HepG2 (cell line): ENCODE results near the gene F7. TPM values are rescaled to one million over a fixed set of nuclear protein-coding genes. Genes with fewer than 3 reads are reported as not detected.
A peak's percentile ranks its signal among the peaks of the same experiment; 100 is the strongest.

Source experiments
- BCL6 ChIP-seq: IDR thresholded peaks from 2 replicates; pipeline ENCODE4 v1.6.1; 2016; ENCODE audit warnings: missing genetic modification reagents, missing compliant biosample characterization
- BRD4 ChIP-seq: sonication (generic); formaldehyde crosslinking; IDR thresholded peaks from 2 replicates; pipeline ENCODE4 v1.4.0; 2020; ENCODE audit warnings: missing genetic modification reagents
- ELF3 ChIP-seq: IDR thresholded peaks from 2 replicates; pipeline ENCODE4 v1.6.1; 2016; ENCODE audit warnings: missing genetic modification reagents, missing compliant biosample characterization
- FOXM1 ChIP-seq: sonication (generic); formaldehyde crosslinking; IDR thresholded peaks from 2 replicates; pipeline ENCODE4 v1.5.0; 2020; ENCODE audit warnings: missing genetic modification reagents
- KLF11 ChIP-seq: IDR thresholded peaks from 2 replicates; pipeline ENCODE4 v1.6.1; 2016; ENCODE audit warnings: missing compliant biosample characterization
- KLF6 ChIP-seq: IDR thresholded peaks from 2 replicates; pipeline ENCODE4 v1.8.0; 2016; ENCODE audit warnings: missing biosample characterization, missing genetic modification reagents
- MEIS2 ChIP-seq: sonication (generic); formaldehyde crosslinking; IDR thresholded peaks from 2 replicates; pipeline ENCODE4 v1.9.0; 2021; ENCODE audit warnings: mild to moderate bottlenecking, missing genetic modification reagents
- MTF2 ChIP-seq: sonication (generic); formaldehyde crosslinking; IDR thresholded peaks from 2 replicates; pipeline ENCODE4 v1.5.0; 2020; ENCODE audit warnings: missing genetic modification reagents, borderline replicate concordance
- NFE2 ChIP-seq: sonication (generic); formaldehyde crosslinking; IDR thresholded peaks from 2 replicates; pipeline ENCODE4 v1.4.0; 2020; ENCODE audit warnings: missing genetic modification reagents
- NFRKB ChIP-seq: fragments of 450-650 bp; IDR thresholded peaks from 2 replicates; pipeline ENCODE4 v1.6.1; 2017
- PAWR ChIP-seq: sonication (generic); formaldehyde crosslinking; IDR thresholded peaks from 2 replicates; pipeline ENCODE4 v1.4.0; 2020; ENCODE audit warnings: missing genetic modification reagents, mild to moderate bottlenecking, borderline replicate concordance
- POLR2AphosphoS2 ChIP-seq: IDR thresholded peaks from 2 replicates; pipeline ENCODE4 v1.6.1; 2011; ENCODE audit warnings: low read depth, low read length, improper control_type of control experiment
- SMC3 ChIP-seq: IDR thresholded peaks from 2 replicates; pipeline ENCODE4 v1.6.1; 2011; ENCODE audit warnings: low read length, improper control_type of control experiment
- SRF ChIP-seq: IDR thresholded peaks from 2 replicates; pipeline ENCODE4 v1.6.1; 2011; ENCODE audit warnings: mild to moderate bottlenecking, low read depth, low read length, moderate library complexity
- STAT5B ChIP-seq: sonication (generic); formaldehyde crosslinking; IDR thresholded peaks from 2 replicates; pipeline ENCODE4 v1.4.0; 2020; ENCODE audit warnings: missing genetic modification reagents
- TSC22D2 ChIP-seq: sonication (generic); formaldehyde crosslinking; IDR thresholded peaks from 2 replicates; pipeline ENCODE4 v1.5.1; 2020; ENCODE audit warnings: missing genetic modification reagents, mild to moderate bottlenecking, borderline replicate concordance
- ZBTB38 ChIP-seq: sonication (generic); formaldehyde crosslinking; IDR thresholded peaks from 2 replicates; pipeline ENCODE4 v1.5.1; 2020; ENCODE audit warnings: mild to moderate bottlenecking, missing genetic modification reagents
- ZKSCAN5 ChIP-seq: sonication (generic); formaldehyde crosslinking; IDR thresholded peaks from 2 replicates; pipeline ENCODE4 v1.5.1; 2020; ENCODE audit warnings: mild to moderate bottlenecking, missing genetic modification reagents
- ZNF263 ChIP-seq: sonication (generic); formaldehyde crosslinking; IDR thresholded peaks from 2 replicates; pipeline ENCODE4 v1.4.0; 2020; ENCODE audit warnings: missing genetic modification reagents
- ZNF367 ChIP-seq: sonication (generic); formaldehyde crosslinking; IDR thresholded peaks from 2 replicates; pipeline ENCODE4 v1.4.0; 2020; ENCODE audit warnings: missing genetic modification reagents, borderline replicate concordance
- ZNF572 ChIP-seq: sonication (generic); formaldehyde crosslinking; IDR thresholded peaks from 2 replicates; pipeline ENCODE4 v1.5.1; 2020; ENCODE audit warnings: mild to moderate bottlenecking, missing genetic modification reagents
- ZNF792 ChIP-seq: IDR thresholded peaks from 2 replicates; pipeline ENCODE4 v1.6.1; 2016
- polyA plus RNA-seq, 8 experiments: library from polyadenylated mRNA; depleted of rRNA in 3 of 8; stranded (reverse) in 7 of 8; unstranded in 1 of 8; fragments of >200 nt; fragmentation: Illumina TruSeq in 4 of 8; extraction: Trizol in 4 of 8; gene quantifications; 2 replicates each; pipeline versions ENCODE4 v1.2.1 to v1.2.3, GENCODE V29; 2011 to 2016; ENCODE audit warnings: low read depth in 4 of 8, missing spikeins in 1 of 8, mixed read lengths in 1 of 8; ENCODE audit not compliant: insufficient read depth in 1 of 8
- total RNA-seq, 5 experiments: library from RNA; depleted of rRNA; stranded (reverse); fragments of >200 nt; fragmentation: Illumina TruSeq; extraction: Trizol; gene quantifications; 2 replicates each; pipeline ENCODE4 v1.2.3, GENCODE V29; 2016; ENCODE audit warnings: low read depth in 1 of 5
- TF ChIP-seq, protein P1 (sequence below): IDR thresholded peaks from 2 replicates; pipeline ENCODE4 v1.6.1; 2016; ENCODE audit warnings: missing compliant biosample characterization, missing genetic modification reagents, borderline replicate concordance
- TF ChIP-seq, protein P2 (sequence below): sonication (generic); formaldehyde crosslinking; conservative IDR thresholded peaks from 2 replicates; pipeline ENCODE4 v1.4.0; 2020; ENCODE audit warnings: mild to moderate bottlenecking, missing genetic modification reagents, moderate library complexity
- TF ChIP-seq, protein P3 (sequence below): sonication (generic); formaldehyde crosslinking; IDR thresholded peaks from 2 replicates; pipeline ENCODE4 v1.8.1; 2023; ENCODE audit warnings: missing genetic modification reagents, mild to moderate bottlenecking, borderline replicate concordance
- TF ChIP-seq, protein P4 (sequence below): sonication (generic); formaldehyde crosslinking; IDR thresholded peaks from 2 replicates; pipeline ENCODE4 v1.5.1; 2020; ENCODE audit warnings: mild to moderate bottlenecking, missing genetic modification reagents, borderline replicate concordance

Gene F7
- total and polyA plus RNA-seq, 2 of the 13 experiments (the other 11 are each of a cell fraction or from before 2014, with no cell fraction given): 12.6 to 26.5 TPM

DNA sequence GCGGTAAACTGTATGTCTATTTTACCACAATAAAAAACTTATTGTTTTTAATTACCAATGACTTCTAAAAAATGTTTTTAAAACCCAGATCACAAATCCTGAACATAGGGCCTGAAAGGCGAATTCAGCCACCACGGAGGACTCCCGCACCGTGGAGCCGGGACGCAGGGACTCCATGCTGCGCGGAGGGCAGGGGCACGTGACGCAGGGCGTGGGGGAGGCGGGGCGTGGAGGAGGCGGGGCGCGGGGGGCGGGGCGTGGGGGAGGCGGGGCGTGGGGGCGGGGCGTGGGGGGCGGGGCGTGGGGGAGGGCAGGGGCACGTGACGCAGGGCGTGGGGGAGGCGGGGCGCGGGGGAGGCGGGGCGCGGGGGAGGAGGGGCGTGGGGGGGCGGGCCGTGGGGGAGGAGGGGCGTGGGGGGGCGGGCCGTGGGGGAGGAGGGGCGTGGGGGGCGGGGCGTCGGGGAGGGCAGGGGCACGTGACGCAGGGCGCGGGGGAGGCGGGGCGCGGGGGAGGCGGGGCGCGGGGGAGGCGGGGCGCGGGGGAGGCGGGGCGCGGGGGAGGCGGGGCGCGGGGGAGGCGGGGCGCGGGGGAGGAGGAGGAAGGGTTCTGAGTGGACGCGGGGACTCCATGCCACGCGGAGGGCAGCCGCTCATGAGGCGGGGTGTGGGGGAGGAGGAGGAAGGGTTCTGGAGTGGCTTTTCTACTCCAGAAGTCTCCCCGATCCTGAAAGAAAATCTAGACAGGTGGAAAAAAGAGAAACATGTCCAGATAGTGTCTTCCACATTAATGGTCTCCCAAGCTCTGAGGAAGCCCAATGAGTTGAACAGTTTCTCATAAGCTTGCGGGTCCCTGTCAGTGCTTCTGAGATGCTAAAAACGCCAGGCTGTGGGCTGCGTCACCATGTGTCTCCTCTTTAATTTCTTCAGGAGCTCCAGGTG is 48.5 kb downstream of the F7 start (continued):
- TF ChIP-seq, protein P1, sequence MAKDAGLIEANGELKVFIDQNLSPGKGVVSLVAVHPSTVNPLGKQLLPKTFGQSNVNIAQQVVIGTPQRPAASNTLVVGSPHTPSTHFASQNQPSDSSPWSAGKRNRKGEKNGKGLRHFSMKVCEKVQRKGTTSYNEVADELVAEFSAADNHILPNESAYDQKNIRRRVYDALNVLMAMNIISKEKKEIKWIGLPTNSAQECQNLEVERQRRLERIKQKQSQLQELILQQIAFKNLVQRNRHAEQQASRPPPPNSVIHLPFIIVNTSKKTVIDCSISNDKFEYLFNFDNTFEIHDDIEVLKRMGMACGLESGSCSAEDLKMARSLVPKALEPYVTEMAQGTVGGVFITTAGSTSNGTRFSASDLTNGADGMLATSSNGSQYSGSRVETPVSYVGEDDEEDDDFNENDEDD (CRISPR knock-in tag): peak; percentile 47; the same call in 1 of the 2 replicates
- TF ChIP-seq SMC3 (no peak), NFE2 (CRISPR knock-in tag) (no peak), ZNF792 (CRISPR knock-in tag) (no peak), ZNF263 (peak; percentile 75), TSC22D2 (CRISPR knock-in tag) (no peak), FOXM1 (CRISPR knock-in tag) (no peak), KLF6 (CRISPR knock-in tag) (peak; percentile 51; the same call in 1 of the 2 replicates), ZBTB38 (CRISPR knock-in tag) (no peak), STAT5B (CRISPR knock-in tag) (0 out of 2 replicates have a peak, but pooled peaks have one; percentile 42), ELF3 (CRISPR knock-in tag) (0 out of 2 replicates have a peak, but pooled peaks have one; percentile 10), ZNF572 (CRISPR knock-in tag) (no peak), PAWR (CRISPR knock-in tag) (no peak), BRD4 (CRISPR knock-in tag) (peak; percentile 74), ZNF367 (CRISPR knock-in tag) (no peak), MTF2 (CRISPR knock-in tag) (no peak), BCL6 (CRISPR knock-in tag) (no peak), POLR2AphosphoS2 (no peak), SRF (no peak), ZKSCAN5 (CRISPR knock-in tag) (no peak), MEIS2 (CRISPR knock-in tag) (0 out of 2 replicates have a peak, but pooled peaks have one; percentile 55), KLF11 (CRISPR knock-in tag) (no peak), NFRKB (no peak)
- TF ChIP-seq, protein P2, sequence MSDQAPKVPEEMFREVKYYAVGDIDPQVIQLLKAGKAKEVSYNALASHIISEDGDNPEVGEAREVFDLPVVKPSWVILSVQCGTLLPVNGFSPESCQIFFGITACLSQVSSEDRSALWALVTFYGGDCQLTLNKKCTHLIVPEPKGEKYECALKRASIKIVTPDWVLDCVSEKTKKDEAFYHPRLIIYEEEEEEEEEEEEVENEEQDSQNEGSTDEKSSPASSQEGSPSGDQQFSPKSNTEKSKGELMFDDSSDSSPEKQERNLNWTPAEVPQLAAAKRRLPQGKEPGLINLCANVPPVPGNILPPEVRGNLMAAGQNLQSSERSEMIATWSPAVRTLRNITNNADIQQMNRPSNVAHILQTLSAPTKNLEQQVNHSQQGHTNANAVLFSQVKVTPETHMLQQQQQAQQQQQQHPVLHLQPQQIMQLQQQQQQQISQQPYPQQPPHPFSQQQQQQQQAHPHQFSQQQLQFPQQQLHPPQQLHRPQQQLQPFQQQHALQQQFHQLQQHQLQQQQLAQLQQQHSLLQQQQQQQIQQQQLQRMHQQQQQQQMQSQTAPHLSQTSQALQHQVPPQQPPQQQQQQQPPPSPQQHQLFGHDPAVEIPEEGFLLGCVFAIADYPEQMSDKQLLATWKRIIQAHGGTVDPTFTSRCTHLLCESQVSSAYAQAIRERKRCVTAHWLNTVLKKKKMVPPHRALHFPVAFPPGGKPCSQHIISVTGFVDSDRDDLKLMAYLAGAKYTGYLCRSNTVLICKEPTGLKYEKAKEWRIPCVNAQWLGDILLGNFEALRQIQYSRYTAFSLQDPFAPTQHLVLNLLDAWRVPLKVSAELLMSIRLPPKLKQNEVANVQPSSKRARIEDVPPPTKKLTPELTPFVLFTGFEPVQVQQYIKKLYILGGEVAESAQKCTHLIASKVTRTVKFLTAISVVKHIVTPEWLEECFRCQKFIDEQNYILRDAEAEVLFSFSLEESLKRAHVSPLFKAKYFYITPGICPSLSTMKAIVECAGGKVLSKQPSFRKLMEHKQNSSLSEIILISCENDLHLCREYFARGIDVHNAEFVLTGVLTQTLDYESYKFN: 0 out of 2 replicates have a peak, but pooled peaks have one; percentile 4
- TF ChIP-seq, protein P3, sequence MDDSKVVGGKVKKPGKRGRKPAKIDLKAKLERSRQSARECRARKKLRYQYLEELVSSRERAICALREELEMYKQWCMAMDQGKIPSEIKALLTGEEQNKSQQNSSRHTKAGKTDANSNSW: no peak
- TF ChIP-seq, protein P4, sequence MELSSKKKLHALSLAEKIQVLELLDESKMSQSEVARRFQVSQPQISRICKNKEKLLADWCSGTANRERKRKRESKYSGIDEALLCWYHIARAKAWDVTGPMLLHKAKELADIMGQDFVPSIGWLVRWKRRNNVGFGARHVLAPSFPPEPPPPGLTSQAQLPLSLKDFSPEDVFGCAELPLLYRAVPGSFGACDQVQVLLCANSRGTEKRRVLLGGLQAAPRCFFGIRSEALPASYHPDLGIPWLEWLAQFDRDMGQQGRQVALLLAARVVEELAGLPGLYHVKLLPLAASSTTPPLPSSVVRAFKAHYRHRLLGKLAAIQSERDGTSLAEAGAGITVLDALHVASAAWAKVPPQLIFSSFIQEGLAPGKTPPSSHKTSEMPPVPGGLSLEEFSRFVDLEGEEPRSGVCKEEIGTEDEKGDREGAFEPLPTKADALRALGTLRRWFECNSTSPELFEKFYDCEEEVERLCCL (CRISPR knock-in tag): no peak
